Glutamatergic neuron (in vitro differentiated cells): ENCODE results near the gene ZNHIT2. TPM values are rescaled to one million over a fixed set of nuclear protein-coding genes. Genes with fewer than 3 reads are reported as not detected.

ENCODE experiments used
- DNase-seq: peaks from one replicate; pipeline ENCODE4 v3.0.0; 2022
- H3K27ac Mint-ChIP-seq: one replicate; pipeline ENCODE4 v1.8.0; 2020; ENCODE audit warnings: mild to moderate bottlenecking, mixed read lengths, inconsistent platforms; ENCODE audit not compliant: unreplicated experiment
- H3K27me3 Mint-ChIP-seq: one replicate; pipeline ENCODE4 v1.8.0; 2020; ENCODE audit warnings: mild to moderate bottlenecking, moderate library complexity, mixed read lengths, inconsistent platforms; ENCODE audit not compliant: unreplicated experiment
- H3K36me3 Mint-ChIP-seq: one replicate; pipeline ENCODE4 v1.8.0; 2020; ENCODE audit warnings: mild to moderate bottlenecking, mixed read lengths, inconsistent platforms; ENCODE audit not compliant: unreplicated experiment
- H3K4me1 Mint-ChIP-seq: one replicate; pipeline ENCODE4 v1.8.0; 2020; ENCODE audit warnings: mild to moderate bottlenecking, low read depth, mixed read lengths, inconsistent platforms; ENCODE audit not compliant: unreplicated experiment
- H3K4me3 Mint-ChIP-seq: one replicate; pipeline ENCODE4 v1.8.0; 2020; ENCODE audit warnings: mild to moderate bottlenecking, mixed read lengths, inconsistent platforms; ENCODE audit not compliant: unreplicated experiment
- H3K9me3 Mint-ChIP-seq: one replicate; pipeline ENCODE4 v1.8.0; 2020; ENCODE audit warnings: mild to moderate bottlenecking, moderate library complexity, mixed read lengths, inconsistent platforms; ENCODE audit not compliant: unreplicated experiment
- CTCF ChIP-seq: fragments of 200-600 bp; sonication (generic); IDR thresholded peaks from one replicate; pipeline ENCODE4 v1.5.0; 2021; ENCODE audit not compliant: partially characterized antibody, unreplicated experiment
- total RNA-seq: library from RNA; stranded (reverse); fragmentation: NEBNext Ultra II Directional; extraction: Animal tissue kit (Norgen Biotek cat#: 25700); gene quantifications from one replicate; pipeline ENCODE4 v1.2.1, GENCODE V29; 2021; ENCODE audit not compliant: unreplicated experiment

The ZNHIT2 gene
- total RNA-seq, 1 donor from 2014 or later = 4.1 TPM

- TF ChIP-seq CTCF = no peak
- DNase-seq = no peak
- Mint-ChIP-seq H3K9me3 (peaks cover 9% of the 10 kb centered on the region), H3K4me3 (no peak overlapping the region), H3K27ac (no peak overlapping the region), H3K27me3 (peaks cover 8% of the 10 kb centered on the region), H3K36me3 (no peaks in the 10 kb centered on the region), H3K4me1 (peaks cover 8% of the 10 kb centered on the region)
These were observed 12.3 kb upstream of the ZNHIT2 start for GRCh38 chr11:65129649-65130441.

GRCh38 chr11:65128182-65129145 lies 11.0 kb upstream of the ZNHIT2 start:
- Mint-ChIP-seq H3K4me1 (peaks cover 8% of the 10 kb centered on the region), H3K27ac (no peak overlapping the region), H3K4me3 (no peak overlapping the region), H3K36me3 (no peaks in the 10 kb centered on the region), H3K9me3 (peaks cover 1% of the 10 kb centered on the region), H3K27me3 (peaks cover 4% of the 10 kb centered on the region)
- TF ChIP-seq CTCF = no peak
- no peak for DNase-seq

GRCh38 chr11:65127473-65128181 lies 10.1 kb upstream of the ZNHIT2 start:
- Mint-ChIP-seq H3K27ac (no peak overlapping the region), H3K4me1 (peaks cover 3% of the 10 kb centered on the region), H3K27me3 (peaks cover 3% of the 10 kb centered on the region), H3K36me3 (no peaks in the 10 kb centered on the region), H3K4me3 (no peak overlapping the region), H3K9me3 (no peaks in the 10 kb centered on the region)
- no peak for DNase-seq
- TF ChIP-seq CTCF = no peak

- H3K27ac Mint-ChIP-seq = no peak overlapping the region
- H3K36me3 Mint-ChIP-seq = no peaks in the 10 kb centered on the region
- H3K4me1 Mint-ChIP-seq = peaks cover 2% of the 10 kb centered on the region
- H3K9me3 Mint-ChIP-seq = no peaks in the 10 kb centered on the region
- peaks cover 11% of the 10 kb centered on the region for H3K27me3 Mint-ChIP-seq
- no peak overlapping the region for H3K4me3 Mint-ChIP-seq
- no peak for DNase-seq
- TF ChIP-seq CTCF = no peak
These were observed 9.2 kb upstream of the ZNHIT2 start for GRCh38 chr11:65126624-65127274.
